H9 (cell line): ENCODE results near the gene INCENP. TPM values are rescaled to one million over a fixed set of nuclear protein-coding genes. Genes with fewer than 3 reads are reported as not detected.
A peak's percentile ranks its signal among the peaks of the same experiment; 100 is the strongest.

ENCODE experiments used
- DNase-seq: peaks from one replicate; pipeline ENCODE4 v3.0.0-alpha.2; 2017
- H2AFZ ChIP-seq: one replicate; pipeline ENCODE4 v1.6.1; 2013; ENCODE audit warnings: mild to moderate bottlenecking, low read length, control low read depth, moderate library complexity
- H2AK5ac ChIP-seq: 2 replicates; pipeline ENCODE4 v1.6.1; 2013; ENCODE audit warnings: low read length, control low read depth, mixed read lengths; ENCODE audit not compliant: insufficient read length
- H2BK120ac ChIP-seq: one replicate; pipeline ENCODE4 v1.6.1; 2013; ENCODE audit warnings: low read depth, mild to moderate bottlenecking, low read length, control low read depth, inconsistent platforms; ENCODE audit not compliant: poor library complexity, severe bottlenecking
- H2BK12ac ChIP-seq: 2 replicates; pipeline ENCODE4 v1.6.1; 2013; ENCODE audit warnings: low read length, control low read depth, mixed read lengths, low read depth; ENCODE audit not compliant: insufficient read length
- H2BK15ac ChIP-seq: 2 replicates; pipeline ENCODE4 v1.6.1; 2013; ENCODE audit warnings: low read depth, low read length, control low read depth
- H2BK20ac ChIP-seq: one replicate; pipeline ENCODE4 v1.6.1; 2013; ENCODE audit warnings: low read depth, mild to moderate bottlenecking, low read length, control low read depth, inconsistent platforms; ENCODE audit not compliant: poor library complexity, severe bottlenecking
- H2BK5ac ChIP-seq: 2 replicates; pipeline ENCODE4 v1.6.1; 2013; ENCODE audit warnings: low read length, control low read depth, mixed read lengths; ENCODE audit not compliant: insufficient read length
- H3K14ac ChIP-seq: 2 replicates; pipeline ENCODE4 v1.6.1; 2013; ENCODE audit warnings: low read length, control low read depth; ENCODE audit not compliant: insufficient read depth
- H3K18ac ChIP-seq: 2 replicates; pipeline ENCODE4 v1.6.1; 2013; ENCODE audit warnings: low read depth, mild to moderate bottlenecking, mixed read lengths, low read length, control low read depth; ENCODE audit not compliant: insufficient read length
- H3K23ac ChIP-seq: 2 replicates; pipeline ENCODE4 v1.6.1; 2013; ENCODE audit warnings: low read length, control low read depth, mixed read lengths, low read depth; ENCODE audit not compliant: insufficient read length
- H3K23me2 ChIP-seq: 2 replicates; pipeline ENCODE4 v1.6.1; 2013; ENCODE audit warnings: low read depth, mild to moderate bottlenecking, mixed read lengths, low read length, control low read depth; ENCODE audit not compliant: insufficient read length, poor library complexity, severe bottlenecking
- H3K27ac ChIP-seq: 2 replicates; pipeline ENCODE4 v1.5.1; 2013; ENCODE audit warnings: low read length, control low read depth, mixed read lengths, low read depth; ENCODE audit not compliant: insufficient read length
- H3K27me3 ChIP-seq: 2 replicates; pipeline ENCODE4 v1.6.1; 2013; ENCODE audit warnings: low read length, control low read depth, inconsistent platforms; ENCODE audit not compliant: insufficient read depth
- H3K4ac ChIP-seq: 2 replicates; pipeline ENCODE4 v1.6.1; 2013; ENCODE audit warnings: low read depth, mild to moderate bottlenecking, control low read depth, inconsistent platforms, low read length, moderate library complexity
- H3K4me1 ChIP-seq: 2 replicates; pipeline ENCODE4 v1.6.1; 2013; ENCODE audit warnings: low read length, control low read depth, inconsistent platforms; ENCODE audit not compliant: insufficient read depth
- H3K4me2 ChIP-seq: 2 replicates; pipeline ENCODE4 v1.6.1; 2013; ENCODE audit warnings: low read length, control low read depth, mixed read lengths; ENCODE audit not compliant: insufficient read length, insufficient read depth
- H3K56ac ChIP-seq: 2 replicates; pipeline ENCODE4 v1.6.1; 2013; ENCODE audit warnings: low read depth, mild to moderate bottlenecking, mixed read lengths, low read length, control low read depth; ENCODE audit not compliant: insufficient read length
- H3K79me1 ChIP-seq: 2 replicates; pipeline ENCODE4 v1.6.1; 2013; ENCODE audit warnings: low read depth, mild to moderate bottlenecking, moderate library complexity, low read length, control low read depth, inconsistent platforms; ENCODE audit not compliant: insufficient read depth, poor library complexity, severe bottlenecking
- H3K79me2 ChIP-seq: 2 replicates; pipeline ENCODE4 v1.6.1; 2013; ENCODE audit warnings: low read length, control low read depth, inconsistent platforms; ENCODE audit not compliant: insufficient read depth
- H3K9ac ChIP-seq: 2 replicates; pipeline ENCODE4 v1.6.1; 2013; ENCODE audit warnings: low read length, control low read depth, mixed read lengths; ENCODE audit not compliant: insufficient read length; ENCODE audit errors: extremely low read depth
- H3K9me3 ChIP-seq: one replicate; pipeline ENCODE4 v1.6.1; 2013; ENCODE audit warnings: low read depth, low read length, inconsistent platforms; ENCODE audit not compliant: control insufficient read depth
- H3T11ph ChIP-seq: one replicate; pipeline ENCODE4 v1.6.1; 2013; ENCODE audit warnings: mild to moderate bottlenecking, low read length, control low read depth, inconsistent platforms
- H4K20me1 ChIP-seq: one replicate; pipeline ENCODE4 v1.6.1; 2013; ENCODE audit not compliant: control insufficient read depth, insufficient read length, insufficient read depth
- H4K5ac ChIP-seq: 2 replicates; pipeline ENCODE4 v1.6.1; 2013; ENCODE audit warnings: low read depth, mild to moderate bottlenecking, mixed read lengths, low read length, control low read depth; ENCODE audit not compliant: insufficient read length
- H4K8ac ChIP-seq: replicated peaks from 2 replicates; pipeline ENCODE4 v1.6.1; 2013; ENCODE audit warnings: low read length, control low read depth, mixed read lengths, low read depth; ENCODE audit not compliant: insufficient read length
- H4K91ac ChIP-seq: 2 replicates; pipeline ENCODE4 v1.6.1; 2013; ENCODE audit warnings: low read depth, mild to moderate bottlenecking, moderate library complexity, mixed read lengths, low read length, control low read depth; ENCODE audit not compliant: insufficient read length
- H3K27ac Mint-ChIP-seq, 3 experiments: 2 replicates in 2 of 3; 3 replicates in 1 of 3; pipeline ENCODE4 v1.8.0; 2020 to 2021; ENCODE audit warnings: mixed read lengths in 3 of 3, mild to moderate bottlenecking in 1 of 3, moderate library complexity in 1 of 3
- H3K27me3 Mint-ChIP-seq: 2 replicates; pipeline ENCODE4 v1.8.0; 2021; ENCODE audit warnings: low read depth, mild to moderate bottlenecking, moderate library complexity, mixed read lengths
- H3K36me3 Mint-ChIP-seq, 3 experiments: 2 replicates in 2 of 3; 3 replicates in 1 of 3; pipeline ENCODE4 v1.8.0; 2020 to 2021; ENCODE audit warnings: low read depth in 3 of 3, mixed read lengths in 3 of 3; ENCODE audit not compliant: insufficient read depth in 1 of 3
- H3K4me1 Mint-ChIP-seq, 2 experiments: 2 replicates each; pipeline ENCODE4 v1.8.0; 2020; ENCODE audit warnings: mixed read lengths in 2 of 2
- H3K4me3 Mint-ChIP-seq, 2 experiments: 2 replicates in 1 of 2; 3 replicates in 1 of 2; pipeline ENCODE4 v1.8.0; 2020 to 2021; ENCODE audit warnings: mild to moderate bottlenecking in 2 of 2, mixed read lengths in 2 of 2, moderate library complexity in 1 of 2
- H3K9me3 Mint-ChIP-seq, 2 experiments: 2 replicates in 1 of 2; 3 replicates in 1 of 2; pipeline ENCODE4 v1.8.0; 2020; ENCODE audit warnings: mild to moderate bottlenecking in 2 of 2, mixed read lengths in 2 of 2, moderate library complexity in 1 of 2
- CTCF ChIP-seq: fragments of 200-600 bp; sonication (generic); conservative IDR thresholded peaks from 3 replicates; pipeline ENCODE4 v1.8.0; 2021; ENCODE audit warnings: antibody characterized with exemption, mild to moderate bottlenecking
- WGBS: extraction: QIAGEN DNeasy Blood & Tissue Kit; methylation state at CpG from one replicate; pipeline ENCODE4 v1.1.7; 2013; ENCODE audit warnings: missing lambda C conversion rate, low lambda C conversion rate, mixed read lengths; ENCODE audit not compliant: insufficient read length; ENCODE audit errors: extremely low coverage; 5-methylcytosine and 5-hydroxymethylcytosine counted together
- total RNA-seq: library from RNA; stranded (reverse); gene quantifications from 2 replicates; pipeline ENCODE4 v1.2.1, GENCODE V29; 2021

The INCENP gene
- total RNA-seq, 1 experiment from 2014 or later, result 99.9 TPM

- Histone ChIP-seq H4K5ac (no peak overlapping the region), H3T11ph (no peak overlapping the region), H3K14ac (no peak overlapping the region), H3K23ac (no peak overlapping the region), H3K4me2 (peak overlapping the region; percentile 97), H2AFZ (no peak overlapping the region), H2BK120ac (no peak overlapping the region), H2BK20ac (no peak overlapping the region), H2AK5ac (no peak overlapping the region), H4K20me1 (no peaks in the 10 kb centered on the region), H3K4me1 (peaks cover 2% of the 10 kb centered on the region; the same call in 1 of the 2 replicates), H3K23me2 (peaks cover 8% of the 10 kb centered on the region), H3K27me3 (no peaks in the 10 kb centered on the region), H4K8ac (no peak overlapping the region), H4K91ac (no peak overlapping the region), H3K79me1 (peaks cover 13% of the 10 kb centered on the region), H2BK15ac (no peak overlapping the region), H3K27ac (no peak overlapping the region), H3K56ac (no peak overlapping the region), H3K79me2 (peaks cover 37% of the 10 kb centered on the region; the same call in 1 of the 2 replicates), H3K18ac (no peak overlapping the region), H3K9me3 (no peaks in the 10 kb centered on the region), H2BK5ac (no peak overlapping the region), H2BK12ac (no peak overlapping the region), H3K9ac (no peak overlapping the region), H3K4ac (no peak overlapping the region)
- no peaks in the 10 kb centered on the region; a peak in 1 of 5 replicates for H3K9me3 Mint-ChIP-seq
- no peak for DNase-seq
- H3K4me3 Mint-ChIP-seq, result peak overlapping the region; percentile 97 to 99
- no peaks in the 10 kb centered on the region for H3K27me3 Mint-ChIP-seq
- no peak for TF ChIP-seq CTCF
- peak overlapping the region in 2 of 3 experiments; percentile 70 to 85; a peak in 2 of 7 replicates for H3K27ac Mint-ChIP-seq
- H3K4me1 Mint-ChIP-seq, result peaks cover 18% of the 10 kb centered on the region in 2 experiments
- no CpG with 5 or more reads among the region's 3 CpGs for WGBS
- H3K36me3 Mint-ChIP-seq, result peaks cover 30 to 43% (median 38%) of the 10 kb centered on the region in 3 experiments
Observed at GRCh38 chr11:62125881-62126280, 2.1 kb downstream of the INCENP start.
